Osteoblast (primary cell): ENCODE measurements around the gene CHMP4B. TPM values are rescaled to one million over a fixed set of nuclear protein-coding genes. Genes with fewer than 3 reads are reported as not detected.
A peak's percentile ranks its signal among the peaks of the same experiment; 100 is the strongest.

Experiments used
- DNase-seq: peaks from one replicate; pipeline ENCODE4 v3.0.0; 2011; ENCODE audit warnings: low spot score, mixed read lengths; ENCODE audit not compliant: insufficient read length; ENCODE audit errors: missing footprints
- H2AFZ ChIP-seq: 2 replicates; pipeline ENCODE4 v1.6.0; 2011; ENCODE audit warnings: mild to moderate bottlenecking, low read length
- H3K27ac ChIP-seq: 2 replicates; pipeline ENCODE4 v1.5.1; 2011; ENCODE audit warnings: mild to moderate bottlenecking, low read depth, low read length, moderate library complexity
- H3K27me3 ChIP-seq: 2 replicates; pipeline ENCODE4 v1.6.0; 2012; ENCODE audit warnings: mild to moderate bottlenecking, control low read depth, inconsistent platforms, low read length, moderate library complexity; ENCODE audit not compliant: insufficient read depth
- H3K36me3 ChIP-seq: 2 replicates; pipeline ENCODE4 v1.5.1; 2011; ENCODE audit warnings: mild to moderate bottlenecking, low read length, control low read depth, moderate library complexity; ENCODE audit not compliant: insufficient read depth
- H3K4me1 ChIP-seq: 2 replicates; pipeline ENCODE4 v1.5.1; 2011; ENCODE audit warnings: mild to moderate bottlenecking, low read length, control low read depth, moderate library complexity; ENCODE audit not compliant: insufficient read depth
- H3K4me2 ChIP-seq: 2 replicates; pipeline ENCODE4 v1.6.0; 2011; ENCODE audit warnings: mild to moderate bottlenecking, low read length; ENCODE audit not compliant: insufficient read depth
- H3K4me3 ChIP-seq: fragments of 200-600 bp; sonication (generic); 3 replicates; pipeline ENCODE4 v1.5.1; 2012; ENCODE audit warnings: mild to moderate bottlenecking, low read length, inconsistent platforms; ENCODE audit not compliant: insufficient read depth
- H3K79me2 ChIP-seq: 2 replicates; pipeline ENCODE4 v1.6.0; 2012; ENCODE audit warnings: mild to moderate bottlenecking, low read length, control low read depth, inconsistent platforms; ENCODE audit not compliant: insufficient read depth
- H3K9me3 ChIP-seq: 2 replicates; pipeline ENCODE4 v1.5.1; 2011; ENCODE audit warnings: low read depth, low read length, control low read depth
- H4K20me1 ChIP-seq: 2 replicates; pipeline ENCODE4 v1.6.0; 2012; ENCODE audit warnings: mild to moderate bottlenecking, low read length, control low read depth; ENCODE audit not compliant: insufficient read depth
- CTCF ChIP-seq: IDR thresholded peaks from 2 replicates; pipeline ENCODE4 v1.5.1; 2011; ENCODE audit warnings: mild to moderate bottlenecking, low read depth, low read length, moderate library complexity; ENCODE audit errors: extremely low read depth
- total RNA-seq: library from RNA; depleted of rRNA; stranded (reverse); fragments of >200 nt; gene quantifications from 2 replicates; pipeline ENCODE4 v1.2.3, GENCODE V29; 2012

CHMP4B gene
- total RNA-seq, 1 donor = 40.9 TPM

GRCh38 chr20:33861458-33861857 is 50.3 kb downstream of the CHMP4B start:
- no peak overlapping the region for H2AFZ ChIP-seq
- TF ChIP-seq CTCF = no peak
- H3K9me3 ChIP-seq = no peaks in the 10 kb centered on the region
- no peak overlapping the region for H3K4me3 ChIP-seq
- no peak overlapping the region for H3K4me2 ChIP-seq
- H3K36me3 ChIP-seq = no peaks in the 10 kb centered on the region
- no peaks in the 10 kb centered on the region for H3K79me2 ChIP-seq
- H3K27ac ChIP-seq = no peak overlapping the region
- peaks cover 7% of the 10 kb centered on the region for H3K4me1 ChIP-seq
- H4K20me1 ChIP-seq = peaks cover 5% of the 10 kb centered on the region
- no peaks in the 10 kb centered on the region for H3K27me3 ChIP-seq
- no peak for DNase-seq

- Histone ChIP-seq H3K27ac (no peak overlapping the region), H3K4me1 (peaks cover 7% of the 10 kb centered on the region), H3K36me3 (no peaks in the 10 kb centered on the region), H3K79me2 (no peaks in the 10 kb centered on the region), H3K9me3 (no peaks in the 10 kb centered on the region), H3K4me3 (peak overlapping the region; percentile 67), H2AFZ (peak overlapping the region; percentile 64), H4K20me1 (peaks cover 3% of the 10 kb centered on the region), H3K4me2 (peak overlapping the region; percentile 81), H3K27me3 (no peaks in the 10 kb centered on the region)
- TF ChIP-seq CTCF = peak; percentile 53
- peak; percentile 97 for DNase-seq
These were observed 51.7 kb downstream of the CHMP4B start for GRCh38 chr20:33862709-33863403.

GRCh38 chr20:33863440-33864323 is 52.5 kb downstream of the CHMP4B start:
- Histone ChIP-seq H3K4me2 (no peak overlapping the region), H3K27me3 (no peaks in the 10 kb centered on the region), H3K79me2 (no peaks in the 10 kb centered on the region), H4K20me1 (peaks cover 3% of the 10 kb centered on the region), H3K4me3 (no peak overlapping the region), H3K9me3 (no peaks in the 10 kb centered on the region), H2AFZ (no peak overlapping the region), H3K27ac (no peak overlapping the region), H3K36me3 (no peaks in the 10 kb centered on the region), H3K4me1 (peaks cover 7% of the 10 kb centered on the region)
- TF ChIP-seq CTCF = no peak
- peak; percentile 82 for DNase-seq
